ENCODE results near the gene TCF7L2.

GRCh38 chr10:112959207-112959838, 9.3 kb downstream of the TCF7L2 start:
- TF ChIP-seq CTCF (IDR thresholded peaks at IDR 0.05; ENCODE audit: low read depth, low read length, poor library complexity, severe bottlenecking): no peak
- TF ChIP-seq EZH2phosphoT487 (IDR thresholded peaks at IDR 0.05; ENCODE audit: borderline replicate concordance, low read length): no peak

Measured in DOHH2 (cell line).